ENCODE measurements around the gene PRND. TPM values are rescaled to one million over a fixed set of nuclear protein-coding genes. Genes with fewer than 3 reads are reported as not detected.
"Not testable (repeated sequence)": the region's sequence is repeated elsewhere in the genome, so short reads cannot be mapped to it uniquely, and the experiment has no call there.

PRND gene
- total RNA-seq, 1 experiment from 2014 or later = not detected

DNA sequence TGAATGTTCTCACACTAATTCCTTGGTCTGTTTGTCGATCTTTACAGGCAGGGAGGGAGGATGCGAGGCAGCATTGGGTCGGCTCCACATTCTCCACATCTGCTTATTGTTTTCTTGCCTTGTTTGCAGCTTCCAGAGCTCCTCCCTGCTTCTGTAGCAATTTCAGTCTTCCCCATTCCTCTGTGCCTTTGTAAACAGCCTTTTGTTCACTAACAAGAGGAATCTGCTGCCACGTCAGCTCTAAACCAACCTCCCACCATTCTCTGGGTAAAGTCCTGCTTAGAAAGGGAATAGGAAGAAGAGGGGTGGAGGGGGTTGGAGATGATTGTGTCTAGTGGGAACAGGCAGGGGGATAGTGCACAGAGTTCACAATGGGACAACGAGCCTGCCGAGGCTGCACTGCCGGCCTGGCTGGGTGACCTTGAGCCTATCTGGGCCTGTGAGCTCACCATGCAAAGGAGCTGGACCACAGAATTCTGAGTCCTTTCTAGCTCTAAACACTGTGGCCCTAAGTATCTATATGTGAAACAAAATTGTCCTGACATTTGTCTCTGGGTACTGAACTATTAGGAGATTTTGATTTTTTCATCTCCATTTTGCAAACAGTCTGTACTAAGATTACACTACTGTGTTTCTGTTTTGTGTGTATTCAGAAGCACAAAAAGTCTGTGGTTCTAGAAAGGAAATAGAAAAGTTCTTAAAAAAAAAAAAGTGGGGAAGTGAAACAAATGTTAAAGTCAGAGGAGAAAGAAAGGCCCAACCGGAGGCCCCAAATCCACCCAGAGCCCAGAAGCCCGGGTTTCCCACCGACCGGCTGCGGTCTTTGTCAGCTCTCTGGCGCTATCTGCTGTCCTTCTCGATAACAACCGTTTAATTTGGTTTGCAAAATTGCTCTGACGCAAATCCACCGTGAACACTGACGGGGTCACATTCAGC, 1.4 kb upstream of the PRND start:
- peaks cover 7% of the 10 kb centered on the region for H3K4me1 Mint-ChIP-seq (ENCODE audit: insufficient read depth, unreplicated experiment)
- peak; percentile 72 for DNase-seq (ENCODE audit: unreplicated experiment)
- TF ChIP-seq, protein P1, sequence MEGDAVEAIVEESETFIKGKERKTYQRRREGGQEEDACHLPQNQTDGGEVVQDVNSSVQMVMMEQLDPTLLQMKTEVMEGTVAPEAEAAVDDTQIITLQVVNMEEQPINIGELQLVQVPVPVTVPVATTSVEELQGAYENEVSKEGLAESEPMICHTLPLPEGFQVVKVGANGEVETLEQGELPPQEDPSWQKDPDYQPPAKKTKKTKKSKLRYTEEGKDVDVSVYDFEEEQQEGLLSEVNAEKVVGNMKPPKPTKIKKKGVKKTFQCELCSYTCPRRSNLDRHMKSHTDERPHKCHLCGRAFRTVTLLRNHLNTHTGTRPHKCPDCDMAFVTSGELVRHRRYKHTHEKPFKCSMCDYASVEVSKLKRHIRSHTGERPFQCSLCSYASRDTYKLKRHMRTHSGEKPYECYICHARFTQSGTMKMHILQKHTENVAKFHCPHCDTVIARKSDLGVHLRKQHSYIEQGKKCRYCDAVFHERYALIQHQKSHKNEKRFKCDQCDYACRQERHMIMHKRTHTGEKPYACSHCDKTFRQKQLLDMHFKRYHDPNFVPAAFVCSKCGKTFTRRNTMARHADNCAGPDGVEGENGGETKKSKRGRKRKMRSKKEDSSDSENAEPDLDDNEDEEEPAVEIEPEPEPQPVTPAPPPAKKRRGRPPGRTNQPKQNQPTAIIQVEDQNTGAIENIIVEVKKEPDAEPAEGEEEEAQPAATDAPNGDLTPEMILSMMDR (IDR thresholded peaks at IDR 0.05; ENCODE audit: unreplicated experiment) = peak; percentile 86
- no peak overlapping the region for H3K27ac Mint-ChIP-seq (ENCODE audit: low read depth, unreplicated experiment)
- no TSS peak for BruUV-seq (replicated peaks)
- ChIA-PET POLR2A (interaction anchor here (0.6 to 2.3 kb wide), 9 partner anchors 14 to 545 kb away, joined by 3 to 19 read pairs (median 4); no protein-coding TSS in a partner anchor), CTCF (interaction anchor here (0.5 to 11.9 kb wide), 39 partner anchors 8 to 1359 kb away, joined by 3 to 234 read pairs (median 4); no protein-coding TSS in a partner anchor)
- no peaks in the 10 kb centered on the region for H3K27me3 Mint-ChIP-seq (ENCODE audit: insufficient read depth, unreplicated experiment)
- no peak overlapping the region for H3K4me3 Mint-ChIP-seq (ENCODE audit: unreplicated experiment)
- H3K9me3 Mint-ChIP-seq (ENCODE audit: unreplicated experiment) = no peaks in the 10 kb centered on the region
- no peaks in the 10 kb centered on the region for H3K36me3 Mint-ChIP-seq (ENCODE audit: insufficient read depth, unreplicated experiment)
- intact Hi-C loops (cut with micrococcal nuclease) = loop anchor here (1.0 to 10.0 kb wide), 3 partner anchors 106 to 616 kb away; no protein-coding TSS in a partner anchor

DNA sequence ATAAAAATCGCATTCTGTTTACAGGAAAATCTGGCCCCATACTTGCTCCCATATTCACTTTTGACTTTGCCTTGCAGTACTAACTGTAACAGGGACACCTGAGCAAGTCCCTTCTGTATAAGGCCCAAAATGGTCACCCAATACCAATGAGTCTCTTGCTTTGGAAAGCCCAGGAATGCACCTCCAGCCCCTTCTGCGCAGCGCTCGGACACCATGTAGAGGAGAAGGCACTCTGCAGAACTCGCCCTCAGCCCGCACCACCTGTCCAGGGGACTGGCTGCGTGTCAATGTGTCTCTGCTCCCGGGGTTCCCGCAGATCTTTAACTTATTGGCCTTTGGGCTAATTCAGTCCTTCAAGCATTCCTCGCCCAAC, 746 bp upstream of the PRND start:
- Mint-ChIP-seq H3K27ac (ENCODE audit: low read depth, unreplicated experiment) (no peak overlapping the region), H3K4me3 (ENCODE audit: unreplicated experiment) (no peak overlapping the region), H3K27me3 (ENCODE audit: insufficient read depth, unreplicated experiment) (no peaks in the 10 kb centered on the region), H3K4me1 (ENCODE audit: insufficient read depth, unreplicated experiment) (peaks cover 7% of the 10 kb centered on the region), H3K36me3 (ENCODE audit: insufficient read depth, unreplicated experiment) (no peaks in the 10 kb centered on the region), H3K9me3 (ENCODE audit: unreplicated experiment) (no peaks in the 10 kb centered on the region)
- DNase-seq (ENCODE audit: unreplicated experiment) = no peak
- BruUV-seq (replicated peaks) = no TSS peak
- intact Hi-C loops (cut with micrococcal nuclease) = loop anchor here (1.0 to 10.0 kb wide), 3 partner anchors 107 to 616 kb away; no protein-coding TSS in a partner anchor
- CTCF ChIA-PET = interaction anchor here (0.5 to 11.9 kb wide), 19 partner anchors 15 to 378 kb away, joined by 3 to 234 read pairs (median 5); no protein-coding TSS in a partner anchor
- TF ChIP-seq, protein P1 (IDR thresholded peaks at IDR 0.05; ENCODE audit: unreplicated experiment) = no peak
- POLR2A ChIA-PET = interaction anchor here (0.6 to 1.8 kb wide), 4 partner anchors 13 to 119 kb away, joined by 3 to 19 read pairs (median 4); no protein-coding TSS in a partner anchor

DNA sequence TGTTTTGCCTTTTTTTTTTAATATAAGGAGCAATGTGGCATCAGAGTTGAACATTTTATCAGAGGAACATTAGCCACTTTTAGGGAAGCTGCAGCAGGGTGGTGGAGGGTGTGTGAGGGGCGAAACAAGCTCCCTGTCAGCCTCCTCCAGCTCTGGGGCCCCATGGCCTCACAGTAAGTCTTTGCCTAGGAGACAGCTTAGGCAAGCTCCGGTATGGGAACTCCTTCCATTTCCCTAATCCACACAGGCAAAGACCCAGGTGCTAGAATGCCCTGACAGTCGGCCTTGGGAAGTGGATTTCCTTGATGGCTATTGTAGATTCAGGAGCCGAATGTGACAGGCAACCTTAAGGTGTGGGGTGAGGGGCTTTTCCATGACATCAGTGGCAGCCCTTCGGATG, 862 bp downstream of the PRND start:
- Mint-ChIP-seq H3K27ac (ENCODE audit: low read depth, unreplicated experiment) (no peak overlapping the region), H3K9me3 (ENCODE audit: unreplicated experiment) (no peaks in the 10 kb centered on the region), H3K36me3 (ENCODE audit: insufficient read depth, unreplicated experiment) (no peaks in the 10 kb centered on the region), H3K4me3 (ENCODE audit: unreplicated experiment) (no peak overlapping the region), H3K4me1 (ENCODE audit: insufficient read depth, unreplicated experiment) (peaks cover 7% of the 10 kb centered on the region), H3K27me3 (ENCODE audit: insufficient read depth, unreplicated experiment) (no peaks in the 10 kb centered on the region)
- intact Hi-C loops (cut with micrococcal nuclease) = loop anchor here (10.0 kb wide), 1 partner anchor 618 kb away; no protein-coding TSS in a partner anchor
- ChIA-PET POLR2A (no interaction called here), CTCF (interaction anchor here (0.5 to 11.9 kb wide), 12 partner anchors 11 to 640 kb away, joined by 3 to 234 read pairs (median 5); no protein-coding TSS in a partner anchor)
- no TSS peak for BruUV-seq (replicated peaks)
- DNase-seq (ENCODE audit: unreplicated experiment) = no peak
- TF ChIP-seq, protein P1 (IDR thresholded peaks at IDR 0.05; ENCODE audit: unreplicated experiment) = no peak

DNA sequence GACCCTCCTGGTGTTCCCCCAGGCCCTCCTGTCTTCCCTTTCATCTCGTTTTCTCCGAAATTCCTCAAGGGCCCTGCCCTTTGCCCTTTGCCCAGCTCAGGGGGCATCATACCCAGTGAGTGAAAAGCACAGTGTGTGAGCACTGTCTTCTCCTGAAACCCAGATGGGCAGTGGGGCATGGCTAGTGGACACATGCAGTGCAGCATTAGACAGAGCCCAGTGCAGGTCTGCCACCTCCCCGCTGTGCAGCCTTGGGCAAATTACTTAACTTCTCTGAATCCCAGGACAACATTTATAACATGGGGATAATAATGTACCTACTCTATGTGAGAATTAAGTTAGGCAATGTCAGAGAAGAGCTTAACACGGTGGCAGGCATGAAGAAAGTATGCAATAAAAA, 1.3 kb downstream of the PRND start:
- Mint-ChIP-seq H3K4me3 (ENCODE audit: unreplicated experiment) (no peak overlapping the region), H3K9me3 (ENCODE audit: unreplicated experiment) (no peaks in the 10 kb centered on the region), H3K36me3 (ENCODE audit: insufficient read depth, unreplicated experiment) (no peaks in the 10 kb centered on the region), H3K27me3 (ENCODE audit: insufficient read depth, unreplicated experiment) (no peaks in the 10 kb centered on the region), H3K27ac (ENCODE audit: low read depth, unreplicated experiment) (no peak overlapping the region), H3K4me1 (ENCODE audit: insufficient read depth, unreplicated experiment) (peaks cover 7% of the 10 kb centered on the region)
- ChIA-PET CTCF (interaction anchor here (0.5 to 11.9 kb wide), 12 partner anchors 13 to 640 kb away, joined by 3 to 234 read pairs (median 5); no protein-coding TSS in a partner anchor), POLR2A (no interaction called here)
- no TSS peak for BruUV-seq (replicated peaks)
- no peak for DNase-seq (ENCODE audit: unreplicated experiment)
- intact Hi-C loops (cut with micrococcal nuclease) = loop anchor here (10.0 kb wide), 1 partner anchor 618 kb away; no protein-coding TSS in a partner anchor
- TF ChIP-seq, protein P1 (IDR thresholded peaks at IDR 0.05; ENCODE audit: unreplicated experiment) = no peak

DNA sequence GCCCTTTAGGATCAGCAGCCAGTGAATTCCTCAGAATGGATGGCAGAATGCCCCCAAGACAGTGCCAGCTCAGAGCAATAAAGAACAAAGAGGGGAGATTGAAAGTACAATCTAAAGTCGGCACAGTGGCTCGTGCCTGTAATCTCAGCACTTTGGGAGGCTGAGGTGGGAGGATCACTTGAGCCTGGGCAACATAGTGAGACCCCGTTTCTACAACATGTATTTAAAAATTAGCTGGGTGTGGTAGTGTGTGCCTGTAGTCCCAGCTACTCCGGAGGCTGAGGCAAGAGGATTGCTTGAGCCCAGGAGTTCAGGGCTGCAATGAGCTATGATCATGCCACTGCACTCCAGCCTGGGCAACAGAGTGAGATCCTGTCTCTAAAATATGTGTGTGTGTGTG, 1.8 kb downstream of the PRND start:
- BruUV-seq (replicated peaks); H3K27ac Mint-ChIP-seq (ENCODE audit: low read depth, unreplicated experiment); H3K4me1 Mint-ChIP-seq (ENCODE audit: insufficient read depth, unreplicated experiment); H3K4me3 Mint-ChIP-seq (ENCODE audit: unreplicated experiment); H3K27me3 Mint-ChIP-seq (ENCODE audit: insufficient read depth, unreplicated experiment); DNase-seq (ENCODE audit: unreplicated experiment); H3K36me3 Mint-ChIP-seq (ENCODE audit: insufficient read depth, unreplicated experiment); POLR2A ChIA-PET; H3K9me3 Mint-ChIP-seq (ENCODE audit: unreplicated experiment): not testable (repeated sequence)
- CTCF ChIA-PET = interaction anchor here (0.7 to 11.9 kb wide), 9 partner anchors 17 to 377 kb away, joined by 3 to 234 read pairs (median 5); no protein-coding TSS in a partner anchor
- intact Hi-C loops (cut with micrococcal nuclease) = loop anchor here (10.0 kb wide), 1 partner anchor 619 kb away; no protein-coding TSS in a partner anchor
